HG02852 (cell line): ENCODE results near the gene RPL12.
"Not testable (repeated sequence)": the region's sequence is repeated elsewhere in the genome, so short reads cannot be mapped to it uniquely, and the experiment has no call there.

ENCODE experiments used
- ATAC-seq: cut with Tn5 transposase; IDR thresholded peaks from one replicate; pipeline ENCODE4 v1.9.1; 2021; ENCODE audit warnings: mild to moderate bottlenecking, moderate library complexity; ENCODE audit not compliant: unreplicated experiment

RPL12 gene

GRCh38 chr9:127470662-127471061, 19.5 kb upstream of the RPL12 start:
- no peak for ATAC-seq

GRCh38 chr9:127467621-127468020, 16.4 kb upstream of the RPL12 start:
- ATAC-seq: no peak

GRCh38 chr9:127466407-127466917, 15.3 kb upstream of the RPL12 start:
- not testable (repeated sequence) for ATAC-seq

GRCh38 chr9:127463911-127464310, 12.7 kb upstream of the RPL12 start:
- ATAC-seq: no peak

- ATAC-seq: no peak
These were observed 12.2 kb upstream of the RPL12 start for GRCh38 chr9:127463382-127463781.

GRCh38 chr9:127458921-127459320, 7.7 kb upstream of the RPL12 start:
- ATAC-seq: no peak

- no peak for ATAC-seq
These were observed 6.1 kb upstream of the RPL12 start for GRCh38 chr9:127457191-127457878.

- no peak for ATAC-seq
These were observed 4.3 kb upstream of the RPL12 start for GRCh38 chr9:127455324-127455992.

GRCh38 chr9:127452691-127453090, 1.5 kb upstream of the RPL12 start:
- ATAC-seq: no peak

- ATAC-seq: no peak
These were observed 851 bp upstream of the RPL12 start for GRCh38 chr9:127451858-127452656.

- peak; percentile 13 for ATAC-seq
These were observed 327 bp upstream of the RPL12 start for GRCh38 chr9:127451608-127451857.

GRCh38 chr9:127450243-127450760, 904 bp downstream of the RPL12 start:
- ATAC-seq: no peak

GRCh38 chr9:127449332-127449966, 1.8 kb downstream of the RPL12 start:
- ATAC-seq: no peak

- ATAC-seq: no peak
These were observed 2.9 kb downstream of the RPL12 start for GRCh38 chr9:127448112-127448805.

GRCh38 chr9:127447416-127448111, 3.6 kb downstream of the RPL12 start:
- no peak for ATAC-seq

GRCh38 chr9:127446713-127447415, 4.3 kb downstream of the RPL12 start:
- ATAC-seq: no peak

- no peak for ATAC-seq
These were observed 5.1 kb downstream of the RPL12 start for GRCh38 chr9:127445851-127446712.
